ENCODE data around the gene PMP22.

PMP22 gene

DNA sequence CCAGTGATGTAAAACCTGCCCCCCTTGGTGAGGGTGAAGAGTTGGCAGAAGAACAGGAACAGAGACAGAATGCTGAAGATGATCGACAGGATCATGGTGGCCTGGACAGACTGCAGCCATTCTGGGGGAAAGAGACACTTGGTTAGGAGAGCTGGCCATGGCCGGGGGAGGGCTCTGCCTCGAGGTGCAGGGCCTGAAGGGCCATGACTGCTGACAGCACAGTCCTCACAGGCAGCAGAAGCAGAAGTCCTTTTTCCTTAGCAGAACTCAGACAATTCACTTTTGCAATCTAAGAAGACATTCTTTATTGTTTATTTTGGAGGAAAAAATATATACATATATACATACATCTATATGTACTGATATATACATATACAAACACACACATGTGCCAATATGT lies 25.6 kb downstream of the PMP22 start:
- peaks cover 6 to 94% of the 10 kb centered on the region in 2 experiments for H3K36me3 ChIP-seq (ENCODE audit: control insufficient read depth in 1 of 2, insufficient read depth in 2 of 2, low read depth in 1 of 2, low read length in 2 of 2)
- no peak overlapping the region for H3K4me3 ChIP-seq (ENCODE audit: insufficient read depth in 1 of 2, low read depth in 1 of 2, low read length in 2 of 2)
- 100% methylated on average over 2 of the region's 3 CpGs for WGBS
- no peak overlapping the region for H2BK15ac ChIP-seq (ENCODE audit: low read depth, poor library complexity, severe bottlenecking)
- H3K4ac ChIP-seq (ENCODE audit: low read depth in 1 of 2, low read length in 2 of 2), result no peak overlapping the region
- H2AFZ ChIP-seq (ENCODE audit: low read depth, low read length), result no peak overlapping the region
- no peak overlapping the region for H2BK12ac ChIP-seq (ENCODE audit: low read length in 2 of 2)
- no peak overlapping the region for H3K18ac ChIP-seq (ENCODE audit: low read depth in 1 of 2, low read length in 2 of 2)
- no peak overlapping the region for H4K8ac ChIP-seq (ENCODE audit: low read length)
- H2BK5ac ChIP-seq (ENCODE audit: low read depth, low read length, poor library complexity, severe bottlenecking), result no peak overlapping the region
- peaks cover 4% of the 10 kb centered on the region for H3K9me3 ChIP-seq (ENCODE audit: control insufficient read depth, low read length)
- H4K91ac ChIP-seq (ENCODE audit: low read length), result no peak overlapping the region
- no peak overlapping the region for H2BK120ac ChIP-seq (ENCODE audit: low read depth, low read length)
- H3K79me1 ChIP-seq (replicated peaks; ENCODE audit: low read length, poor library complexity, severe bottlenecking), result peaks cover 7% of the 10 kb centered on the region
- no peak overlapping the region for H3K27ac ChIP-seq (ENCODE audit: low read length, poor library complexity, severe bottlenecking)
- H3K14ac ChIP-seq (ENCODE audit: low read length in 2 of 2), result no peak overlapping the region
- H3K27me3 ChIP-seq (ENCODE audit: control insufficient read depth in 1 of 2, insufficient read depth in 1 of 2, low read length in 2 of 2), result no peaks in the 10 kb centered on the region
- H3K23ac ChIP-seq (ENCODE audit: low read length in 2 of 2), result no peak overlapping the region
- no peak overlapping the region for H2AK5ac ChIP-seq (ENCODE audit: low read length, severe bottlenecking)
- DNase-seq, result no peak
- H3K4me1 ChIP-seq (ENCODE audit: control insufficient read depth, insufficient read depth, low read depth, low read length), result peaks cover 1% of the 10 kb centered on the region
- no peak overlapping the region for H3K9ac ChIP-seq (ENCODE audit: low read length)
- no peak overlapping the region for H3K4me2 ChIP-seq (ENCODE audit: low read length, poor library complexity, severe bottlenecking)

DNA sequence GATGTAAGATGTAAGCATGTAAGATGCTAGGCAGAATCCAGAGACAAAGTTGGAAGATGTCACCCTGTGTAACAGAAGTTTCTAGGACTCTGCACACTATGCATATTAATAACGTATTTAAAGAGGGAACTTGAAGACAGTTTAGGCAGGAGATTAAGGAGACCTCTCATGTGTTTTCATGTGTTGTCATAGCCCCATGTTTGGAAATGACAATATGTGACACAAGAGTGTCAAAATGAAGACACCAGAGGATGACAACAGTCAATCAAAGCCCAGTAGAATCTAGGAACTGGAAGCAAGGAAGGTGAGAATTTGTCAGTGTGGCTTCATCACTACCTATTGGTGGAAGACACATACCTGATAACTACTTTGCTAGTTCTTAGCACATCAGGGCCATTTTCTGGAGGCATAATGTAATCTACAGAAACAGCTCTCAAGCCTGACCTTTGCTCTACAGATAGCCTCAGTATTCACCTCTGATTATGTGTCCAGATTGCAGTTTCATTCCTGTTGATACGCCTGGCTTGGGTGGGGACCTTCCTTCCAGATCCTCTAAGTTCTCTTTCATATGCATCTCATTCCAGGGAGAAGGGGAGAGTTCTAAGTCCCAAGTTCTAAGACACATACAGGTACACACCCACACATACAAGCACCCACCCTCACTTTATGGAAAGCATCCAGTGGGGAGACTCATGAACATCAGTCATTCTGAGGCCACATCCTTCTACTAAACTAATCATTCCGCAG lies 26.3 kb downstream of the PMP22 start:
- Histone ChIP-seq H4K8ac (ENCODE audit: low read length) (no peak overlapping the region), H3K4me2 (ENCODE audit: low read length, poor library complexity, severe bottlenecking) (no peak overlapping the region), H3K27ac (ENCODE audit: low read length, poor library complexity, severe bottlenecking) (no peak overlapping the region), H2BK120ac (ENCODE audit: low read depth, low read length) (no peak overlapping the region), H2BK12ac (ENCODE audit: low read length in 2 of 2) (no peak overlapping the region), H2BK15ac (ENCODE audit: low read depth, poor library complexity, severe bottlenecking) (no peak overlapping the region), H3K18ac (ENCODE audit: low read depth in 1 of 2, low read length in 2 of 2) (no peak overlapping the region), H2AFZ (ENCODE audit: low read depth, low read length) (no peak overlapping the region), H3K79me1 (replicated peaks; ENCODE audit: low read length, poor library complexity, severe bottlenecking) (peaks cover 7% of the 10 kb centered on the region), H3K23ac (ENCODE audit: low read length in 2 of 2) (no peak overlapping the region), H3K4me1 (ENCODE audit: control insufficient read depth, insufficient read depth, low read depth, low read length) (peaks cover 1% of the 10 kb centered on the region), H3K4ac (ENCODE audit: low read depth in 1 of 2, low read length in 2 of 2) (no peak overlapping the region), H3K4me3 (ENCODE audit: insufficient read depth in 1 of 2, low read depth in 1 of 2, low read length in 2 of 2) (no peak overlapping the region), H3K27me3 (ENCODE audit: control insufficient read depth in 1 of 2, insufficient read depth in 1 of 2, low read length in 2 of 2) (no peaks in the 10 kb centered on the region), H3K14ac (ENCODE audit: low read length in 2 of 2) (no peak overlapping the region), H3K9ac (ENCODE audit: low read length) (no peak overlapping the region), H3K36me3 (ENCODE audit: control insufficient read depth in 1 of 2, insufficient read depth in 2 of 2, low read depth in 1 of 2, low read length in 2 of 2) (peaks cover 11 to 94% of the 10 kb centered on the region in 2 experiments), H3K9me3 (ENCODE audit: control insufficient read depth, low read length) (peaks cover 4% of the 10 kb centered on the region), H2AK5ac (ENCODE audit: low read length, severe bottlenecking) (no peak overlapping the region), H2BK5ac (ENCODE audit: low read depth, low read length, poor library complexity, severe bottlenecking) (no peak overlapping the region), H4K91ac (ENCODE audit: low read length) (no peak overlapping the region)
- DNase-seq, result no peak
- WGBS, result 97% methylated on average over 2 of the region's 3 CpGs

DNA sequence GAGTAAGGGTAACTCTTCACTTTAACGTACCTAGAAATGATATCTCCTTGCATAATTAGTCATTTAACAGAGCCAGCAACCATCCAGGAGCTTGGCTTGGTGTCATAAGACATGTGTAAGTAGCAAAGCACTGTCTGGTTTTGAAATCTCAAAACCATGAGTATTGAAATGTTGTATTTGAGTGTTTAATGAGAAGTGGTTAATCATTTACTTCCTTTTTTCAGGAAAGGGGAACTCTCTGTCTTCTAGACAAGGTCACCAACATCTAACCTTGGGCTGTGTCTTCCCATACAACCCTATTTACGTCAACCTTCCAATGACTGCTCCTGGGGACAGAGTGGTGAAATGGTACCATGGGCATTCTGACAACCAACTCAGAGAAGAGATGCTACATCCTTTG lies 27.1 kb downstream of the PMP22 start:
- peaks cover 7% of the 10 kb centered on the region for H3K79me1 ChIP-seq (replicated peaks; ENCODE audit: low read length, poor library complexity, severe bottlenecking)
- no peak overlapping the region for H2BK5ac ChIP-seq (ENCODE audit: low read depth, low read length, poor library complexity, severe bottlenecking)
- H3K27me3 ChIP-seq (ENCODE audit: control insufficient read depth in 1 of 2, insufficient read depth in 1 of 2, low read length in 2 of 2), result no peaks in the 10 kb centered on the region
- H2BK12ac ChIP-seq (ENCODE audit: low read length in 2 of 2), result no peak overlapping the region
- H2BK15ac ChIP-seq (ENCODE audit: low read depth, poor library complexity, severe bottlenecking), result no peak overlapping the region
- no peak overlapping the region for H4K8ac ChIP-seq (ENCODE audit: low read length)
- no peak overlapping the region for H2BK120ac ChIP-seq (ENCODE audit: low read depth, low read length)
- no peak overlapping the region for H3K23ac ChIP-seq (ENCODE audit: low read length in 2 of 2)
- H3K9me3 ChIP-seq (ENCODE audit: control insufficient read depth, low read length), result peaks cover 4% of the 10 kb centered on the region
- peaks cover 11 to 97% of the 10 kb centered on the region in 2 experiments for H3K36me3 ChIP-seq (ENCODE audit: control insufficient read depth in 1 of 2, insufficient read depth in 2 of 2, low read depth in 1 of 2, low read length in 2 of 2)
- no peak overlapping the region for H3K4me2 ChIP-seq (ENCODE audit: low read length, poor library complexity, severe bottlenecking)
- no peak overlapping the region for H3K4ac ChIP-seq (ENCODE audit: low read depth in 1 of 2, low read length in 2 of 2)
- H3K14ac ChIP-seq (ENCODE audit: low read length in 2 of 2), result no peak overlapping the region
- no peak overlapping the region for H2AK5ac ChIP-seq (ENCODE audit: low read length, severe bottlenecking)
- H3K4me1 ChIP-seq (ENCODE audit: control insufficient read depth, insufficient read depth, low read depth, low read length), result peaks cover 4% of the 10 kb centered on the region
- no peak overlapping the region for H3K9ac ChIP-seq (ENCODE audit: low read length)
- H2AFZ ChIP-seq (ENCODE audit: low read depth, low read length), result no peak overlapping the region
- H3K18ac ChIP-seq (ENCODE audit: low read depth in 1 of 2, low read length in 2 of 2), result no peak overlapping the region
- H4K91ac ChIP-seq (ENCODE audit: low read length), result no peak overlapping the region
- WGBS, result 100% methylated on average over 2 of the region's 2 CpGs
- DNase-seq, result no peak
- H3K27ac ChIP-seq (ENCODE audit: low read length, poor library complexity, severe bottlenecking), result no peak overlapping the region
- no peak overlapping the region for H3K4me3 ChIP-seq (ENCODE audit: insufficient read depth in 1 of 2, low read depth in 1 of 2, low read length in 2 of 2)

DNA sequence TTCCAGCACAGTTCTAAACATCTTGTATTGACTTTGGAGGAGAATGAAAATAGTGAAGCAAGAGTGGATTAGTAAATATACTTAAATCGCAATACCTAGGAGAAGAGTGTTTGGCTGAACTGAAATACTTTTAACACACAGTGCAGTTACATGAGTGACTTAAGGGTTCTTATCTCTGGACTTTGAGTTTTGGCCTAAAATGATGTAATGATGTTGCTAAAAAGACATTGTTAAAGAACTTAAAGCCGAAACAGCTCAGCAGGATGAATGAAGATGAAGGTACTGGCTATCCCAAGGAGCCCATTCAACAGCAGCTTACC lies 28.1 kb downstream of the PMP22 start:
- Histone ChIP-seq H2AFZ (ENCODE audit: low read depth, low read length) (no peak overlapping the region), H3K79me1 (replicated peaks; ENCODE audit: low read length, poor library complexity, severe bottlenecking) (peaks cover 9% of the 10 kb centered on the region), H4K8ac (ENCODE audit: low read length) (no peak overlapping the region), H3K36me3 (ENCODE audit: control insufficient read depth in 1 of 2, insufficient read depth in 2 of 2, low read depth in 1 of 2, low read length in 2 of 2) (peaks cover 13 to 98% of the 10 kb centered on the region in 2 experiments), H3K27ac (ENCODE audit: low read length, poor library complexity, severe bottlenecking) (no peak overlapping the region), H3K4me3 (ENCODE audit: insufficient read depth in 1 of 2, low read depth in 1 of 2, low read length in 2 of 2) (no peak overlapping the region), H2AK5ac (ENCODE audit: low read length, severe bottlenecking) (no peak overlapping the region), H2BK12ac (ENCODE audit: low read length in 2 of 2) (no peak overlapping the region), H3K4me1 (ENCODE audit: control insufficient read depth, insufficient read depth, low read depth, low read length) (peaks cover 4% of the 10 kb centered on the region), H3K27me3 (ENCODE audit: control insufficient read depth in 1 of 2, insufficient read depth in 1 of 2, low read length in 2 of 2) (no peaks in the 10 kb centered on the region), H4K91ac (ENCODE audit: low read length) (no peak overlapping the region), H3K23ac (ENCODE audit: low read length in 2 of 2) (no peak overlapping the region), H3K4me2 (ENCODE audit: low read length, poor library complexity, severe bottlenecking) (no peak overlapping the region), H3K18ac (ENCODE audit: low read depth in 1 of 2, low read length in 2 of 2) (no peak overlapping the region), H3K14ac (ENCODE audit: low read length in 2 of 2) (no peak overlapping the region), H3K9me3 (ENCODE audit: control insufficient read depth, low read length) (no peaks in the 10 kb centered on the region), H2BK5ac (ENCODE audit: low read depth, low read length, poor library complexity, severe bottlenecking) (no peak overlapping the region), H3K9ac (ENCODE audit: low read length) (peak overlapping the region; percentile 41), H2BK120ac (ENCODE audit: low read depth, low read length) (no peak overlapping the region), H3K4ac (ENCODE audit: low read depth in 1 of 2, low read length in 2 of 2) (no peak overlapping the region), H2BK15ac (ENCODE audit: low read depth, poor library complexity, severe bottlenecking) (no peak overlapping the region)
- WGBS, result 100% methylated on average over 2 of the region's 2 CpGs
- no peak for DNase-seq

Data from mesenchymal stem cell (in vitro differentiated cells and primary cell).